GM12873 (cell line): ENCODE results near the gene FADS1.

Experiments used
- CTCF ChIP-seq: IDR thresholded peaks from 2 replicates; pipeline ENCODE4 v1.5.1; 2012; ENCODE audit warnings: low read depth, mild to moderate bottlenecking, moderate library complexity, low read length, control low read depth; ENCODE audit not compliant: insufficient read depth; ENCODE audit errors: missing control alignments

The FADS1 gene

GRCh38 chr11:61828629-61829407 is 12.0 kb upstream of the FADS1 start:
- peak; percentile 57 for TF ChIP-seq CTCF

GRCh38 chr11:61828379-61828628 is 11.5 kb upstream of the FADS1 start:
- no peak for TF ChIP-seq CTCF

DNA sequence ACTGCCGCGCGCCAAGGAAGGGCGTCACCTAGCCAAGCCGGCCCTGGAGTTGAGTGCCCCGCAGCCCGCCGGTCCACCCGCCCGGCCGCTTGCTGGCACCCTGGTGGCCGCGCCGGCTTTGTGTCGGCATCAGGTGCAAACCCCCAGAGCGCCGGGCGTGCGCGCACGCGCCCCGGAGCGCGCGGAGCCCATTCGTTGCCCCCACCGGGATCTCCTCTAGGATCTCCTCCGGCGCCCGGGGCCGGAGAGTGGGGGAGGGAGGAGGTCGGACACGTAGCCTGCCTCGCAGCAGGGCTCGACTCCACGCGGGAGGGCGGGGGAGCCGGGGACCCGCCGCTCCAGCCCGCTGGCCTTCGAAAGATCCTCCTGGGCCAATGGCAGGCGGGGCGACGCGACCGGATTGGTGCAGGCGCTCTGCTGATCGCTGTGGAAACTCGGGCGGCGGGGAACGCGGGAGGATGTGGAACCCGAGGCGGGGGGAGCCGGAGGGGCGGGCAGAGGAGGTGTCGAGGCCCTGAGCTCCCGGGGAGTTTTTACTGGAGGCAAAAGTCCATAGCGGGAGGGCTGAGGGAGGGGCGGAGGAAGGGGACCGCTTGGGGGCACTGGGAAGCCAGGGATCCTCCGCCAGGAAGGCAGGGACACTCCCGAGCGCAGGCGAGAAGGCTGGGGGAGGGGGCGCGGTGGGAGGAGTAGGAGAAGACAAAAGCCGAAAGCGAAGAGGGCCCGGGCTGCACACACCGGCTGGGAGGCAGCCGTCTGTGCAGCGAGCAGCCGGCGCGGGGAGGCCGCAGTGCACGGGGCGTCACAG is 11.0 kb upstream of the FADS1 start, which contains the start of gene FADS2:
Gene FADS2, plus strand, starts transcription at position 730 of the 808 bp plus-strand sequence. CDS start 91 bp downstream, outside the sequence.
- peak; percentile 28 for TF ChIP-seq CTCF

- no peak for TF ChIP-seq CTCF
Observed at GRCh38 chr11:61826930-61827570, 10.2 kb upstream of the FADS1 start.

GRCh38 chr11:61820174-61820573 is 3.4 kb upstream of the FADS1 start:
- no peak for TF ChIP-seq CTCF

- no peak for TF ChIP-seq CTCF
Observed at GRCh38 chr11:61817471-61818202, 834 bp upstream of the FADS1 start.
